Neural cell (in vitro differentiated cells): ENCODE measurements around the gene PER1.

Source experiments
- EP300 ChIP-seq: fragments of 450-650 bp; conservative IDR thresholded peaks from 2 replicates; pipeline ENCODE4 v1.6.1; 2014; ENCODE audit warnings: antibody characterized with exemption, mild to moderate bottlenecking, moderate library complexity; ENCODE audit not compliant: poor library complexity, severe bottlenecking
- POLR2AphosphoS5 ChIP-seq: IDR thresholded peaks from 2 replicates; pipeline ENCODE4 v1.6.1; 2012
- RAD21 ChIP-seq: fragments of 450-650 bp; conservative IDR thresholded peaks from 2 replicates; pipeline ENCODE4 v1.6.1; 2014; ENCODE audit warnings: antibody characterized with exemption, mild to moderate bottlenecking, moderate library complexity
- SMC3 ChIP-seq: fragments of 450-650 bp; conservative IDR thresholded peaks from 2 replicates; pipeline ENCODE4 v1.6.1; 2014; ENCODE audit warnings: antibody characterized with exemption, mild to moderate bottlenecking, moderate library complexity; ENCODE audit not compliant: poor library complexity
- TAF1 ChIP-seq: IDR thresholded peaks from 2 replicates; pipeline ENCODE4 v1.6.1; 2012; ENCODE audit warnings: low read depth
- TF ChIP-seq, protein P1 (sequence below): fragments of 450-650 bp; IDR thresholded peaks from 2 replicates; pipeline ENCODE4 v1.5.1; 2014; ENCODE audit warnings: antibody characterized with exemption, mild to moderate bottlenecking, moderate library complexity; ENCODE audit not compliant: poor library complexity, severe bottlenecking
- TF ChIP-seq, protein P2 (sequence below): IDR thresholded peaks from 2 replicates; pipeline ENCODE4 v1.6.1; 2012; ENCODE audit warnings: borderline replicate concordance

DNA sequence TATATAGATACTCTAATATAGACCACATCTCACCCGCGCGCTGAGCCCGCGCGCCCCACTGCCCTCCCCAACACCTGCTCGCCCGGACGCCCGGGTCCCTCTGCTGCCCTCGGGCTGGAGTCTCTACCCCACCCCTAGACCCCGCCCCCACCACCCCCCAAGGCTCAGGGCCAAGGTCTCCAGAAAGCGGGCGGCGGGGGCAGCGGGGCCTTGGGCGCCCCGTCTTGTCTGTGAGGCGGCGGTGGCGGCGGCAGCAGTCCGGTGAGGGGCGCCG lies 30.9 kb downstream of the PER1 start:
- TF ChIP-seq TAF1 (no peak), SMC3 (no peak), POLR2AphosphoS5 (no peak), RAD21 (no peak), EP300 (no peak)
- TF ChIP-seq, protein P1, sequence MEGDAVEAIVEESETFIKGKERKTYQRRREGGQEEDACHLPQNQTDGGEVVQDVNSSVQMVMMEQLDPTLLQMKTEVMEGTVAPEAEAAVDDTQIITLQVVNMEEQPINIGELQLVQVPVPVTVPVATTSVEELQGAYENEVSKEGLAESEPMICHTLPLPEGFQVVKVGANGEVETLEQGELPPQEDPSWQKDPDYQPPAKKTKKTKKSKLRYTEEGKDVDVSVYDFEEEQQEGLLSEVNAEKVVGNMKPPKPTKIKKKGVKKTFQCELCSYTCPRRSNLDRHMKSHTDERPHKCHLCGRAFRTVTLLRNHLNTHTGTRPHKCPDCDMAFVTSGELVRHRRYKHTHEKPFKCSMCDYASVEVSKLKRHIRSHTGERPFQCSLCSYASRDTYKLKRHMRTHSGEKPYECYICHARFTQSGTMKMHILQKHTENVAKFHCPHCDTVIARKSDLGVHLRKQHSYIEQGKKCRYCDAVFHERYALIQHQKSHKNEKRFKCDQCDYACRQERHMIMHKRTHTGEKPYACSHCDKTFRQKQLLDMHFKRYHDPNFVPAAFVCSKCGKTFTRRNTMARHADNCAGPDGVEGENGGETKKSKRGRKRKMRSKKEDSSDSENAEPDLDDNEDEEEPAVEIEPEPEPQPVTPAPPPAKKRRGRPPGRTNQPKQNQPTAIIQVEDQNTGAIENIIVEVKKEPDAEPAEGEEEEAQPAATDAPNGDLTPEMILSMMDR = no peak
- TF ChIP-seq, protein P2, sequence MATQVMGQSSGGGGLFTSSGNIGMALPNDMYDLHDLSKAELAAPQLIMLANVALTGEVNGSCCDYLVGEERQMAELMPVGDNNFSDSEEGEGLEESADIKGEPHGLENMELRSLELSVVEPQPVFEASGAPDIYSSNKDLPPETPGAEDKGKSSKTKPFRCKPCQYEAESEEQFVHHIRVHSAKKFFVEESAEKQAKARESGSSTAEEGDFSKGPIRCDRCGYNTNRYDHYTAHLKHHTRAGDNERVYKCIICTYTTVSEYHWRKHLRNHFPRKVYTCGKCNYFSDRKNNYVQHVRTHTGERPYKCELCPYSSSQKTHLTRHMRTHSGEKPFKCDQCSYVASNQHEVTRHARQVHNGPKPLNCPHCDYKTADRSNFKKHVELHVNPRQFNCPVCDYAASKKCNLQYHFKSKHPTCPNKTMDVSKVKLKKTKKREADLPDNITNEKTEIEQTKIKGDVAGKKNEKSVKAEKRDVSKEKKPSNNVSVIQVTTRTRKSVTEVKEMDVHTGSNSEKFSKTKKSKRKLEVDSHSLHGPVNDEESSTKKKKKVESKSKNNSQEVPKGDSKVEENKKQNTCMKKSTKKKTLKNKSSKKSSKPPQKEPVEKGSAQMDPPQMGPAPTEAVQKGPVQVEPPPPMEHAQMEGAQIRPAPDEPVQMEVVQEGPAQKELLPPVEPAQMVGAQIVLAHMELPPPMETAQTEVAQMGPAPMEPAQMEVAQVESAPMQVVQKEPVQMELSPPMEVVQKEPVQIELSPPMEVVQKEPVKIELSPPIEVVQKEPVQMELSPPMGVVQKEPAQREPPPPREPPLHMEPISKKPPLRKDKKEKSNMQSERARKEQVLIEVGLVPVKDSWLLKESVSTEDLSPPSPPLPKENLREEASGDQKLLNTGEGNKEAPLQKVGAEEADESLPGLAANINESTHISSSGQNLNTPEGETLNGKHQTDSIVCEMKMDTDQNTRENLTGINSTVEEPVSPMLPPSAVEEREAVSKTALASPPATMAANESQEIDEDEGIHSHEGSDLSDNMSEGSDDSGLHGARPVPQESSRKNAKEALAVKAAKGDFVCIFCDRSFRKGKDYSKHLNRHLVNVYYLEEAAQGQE = no peak
